GM12878 (cell line): ENCODE results near the gene CD99.

ENCODE experiments used
- CHD2 ChIP-seq: IDR thresholded peaks from 2 replicates; pipeline ENCODE4 v1.6.1; 2011; ENCODE audit warnings: low read depth, low read length, improper control_type of control experiment, borderline replicate concordance
- EZH2 ChIP-seq: IDR thresholded peaks from 2 replicates; pipeline ENCODE4 v1.6.1; 2012; ENCODE audit warnings: low read depth, mild to moderate bottlenecking, control low read depth, inconsistent platforms, low read length, borderline replicate concordance; ENCODE audit not compliant: control insufficient read depth
- NFYA ChIP-seq: IDR thresholded peaks from 2 replicates; pipeline ENCODE4 v1.6.1; 2011; ENCODE audit warnings: low read depth, mild to moderate bottlenecking, low read length, improper control_type of control experiment, borderline replicate concordance
- NR2C2 ChIP-seq: IDR thresholded peaks from 2 replicates; pipeline ENCODE4 v1.6.1; 2011; ENCODE audit warnings: borderline replicate concordance, low read depth; ENCODE audit not compliant: control insufficient read depth, insufficient read length
- POLR2AphosphoS5 ChIP-seq: IDR thresholded peaks from 2 replicates; pipeline ENCODE4 v1.6.1; 2011; ENCODE audit warnings: mild to moderate bottlenecking, low read length, inconsistent platforms
- SIN3A ChIP-seq: IDR thresholded peaks from 2 replicates; pipeline ENCODE4 v1.6.1; 2012; ENCODE audit warnings: low read depth, low read length, improper control_type of control experiment
- TF ChIP-seq, protein P1 (sequence below): fragments of 450-650 bp; formaldehyde crosslinking; IDR thresholded peaks from 2 replicates; pipeline ENCODE4 v1.4.0; 2020; ENCODE audit warnings: mild to moderate bottlenecking, moderate library complexity
- TF ChIP-seq, protein P2 (sequence below): fragments of 450-650 bp; IDR thresholded peaks from 2 replicates; pipeline ENCODE4 v1.6.1; 2016; ENCODE audit warnings: mild to moderate bottlenecking

DNA sequence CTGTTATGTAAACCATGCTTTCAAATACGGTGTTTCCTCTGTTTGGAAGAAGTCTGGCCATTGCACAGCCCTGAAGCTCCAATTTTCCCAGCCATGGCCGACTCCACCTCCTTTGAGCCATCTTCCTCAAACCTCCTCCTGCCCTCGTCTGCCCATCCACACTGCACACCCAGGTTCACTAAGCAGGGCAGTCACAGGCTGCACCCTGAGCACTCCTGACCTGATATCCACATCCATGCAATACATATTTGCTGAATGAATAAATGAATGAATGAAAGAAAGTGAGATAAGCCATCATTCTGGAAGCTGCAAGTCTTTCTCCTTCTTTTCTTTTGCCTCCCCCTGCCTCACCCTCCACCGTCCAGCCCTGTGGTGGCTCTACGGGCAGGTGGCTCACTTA, 83.0 kb downstream of the CD99 start:
- TF ChIP-seq POLR2AphosphoS5 (no peak), CHD2 (no peak), NR2C2 (no peak), SIN3A (no peak), EZH2 (no peak), NFYA (no peak)
- TF ChIP-seq, protein P1, sequence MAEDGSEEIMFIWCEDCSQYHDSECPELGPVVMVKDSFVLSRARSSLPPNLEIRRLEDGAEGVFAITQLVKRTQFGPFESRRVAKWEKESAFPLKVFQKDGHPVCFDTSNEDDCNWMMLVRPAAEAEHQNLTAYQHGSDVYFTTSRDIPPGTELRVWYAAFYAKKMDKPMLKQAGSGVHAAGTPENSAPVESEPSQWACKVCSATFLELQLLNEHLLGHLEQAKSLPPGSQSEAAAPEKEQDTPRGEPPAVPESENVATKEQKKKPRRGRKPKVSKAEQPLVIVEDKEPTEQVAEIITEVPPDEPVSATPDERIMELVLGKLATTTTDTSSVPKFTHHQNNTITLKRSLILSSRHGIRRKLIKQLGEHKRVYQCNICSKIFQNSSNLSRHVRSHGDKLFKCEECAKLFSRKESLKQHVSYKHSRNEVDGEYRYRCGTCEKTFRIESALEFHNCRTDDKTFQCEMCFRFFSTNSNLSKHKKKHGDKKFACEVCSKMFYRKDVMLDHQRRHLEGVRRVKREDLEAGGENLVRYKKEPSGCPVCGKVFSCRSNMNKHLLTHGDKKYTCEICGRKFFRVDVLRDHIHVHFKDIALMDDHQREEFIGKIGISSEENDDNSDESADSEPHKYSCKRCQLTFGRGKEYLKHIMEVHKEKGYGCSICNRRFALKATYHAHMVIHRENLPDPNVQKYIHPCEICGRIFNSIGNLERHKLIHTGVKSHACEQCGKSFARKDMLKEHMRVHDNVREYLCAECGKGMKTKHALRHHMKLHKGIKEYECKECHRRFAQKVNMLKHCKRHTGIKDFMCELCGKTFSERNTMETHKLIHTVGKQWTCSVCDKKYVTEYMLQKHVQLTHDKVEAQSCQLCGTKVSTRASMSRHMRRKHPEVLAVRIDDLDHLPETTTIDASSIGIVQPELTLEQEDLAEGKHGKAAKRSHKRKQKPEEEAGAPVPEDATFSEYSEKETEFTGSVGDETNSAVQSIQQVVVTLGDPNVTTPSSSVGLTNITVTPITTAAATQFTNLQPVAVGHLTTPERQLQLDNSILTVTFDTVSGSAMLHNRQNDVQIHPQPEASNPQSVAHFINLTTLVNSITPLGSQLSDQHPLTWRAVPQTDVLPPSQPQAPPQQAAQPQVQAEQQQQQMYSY (CRISPR knock-in tag), result no peak
- TF ChIP-seq, protein P2, sequence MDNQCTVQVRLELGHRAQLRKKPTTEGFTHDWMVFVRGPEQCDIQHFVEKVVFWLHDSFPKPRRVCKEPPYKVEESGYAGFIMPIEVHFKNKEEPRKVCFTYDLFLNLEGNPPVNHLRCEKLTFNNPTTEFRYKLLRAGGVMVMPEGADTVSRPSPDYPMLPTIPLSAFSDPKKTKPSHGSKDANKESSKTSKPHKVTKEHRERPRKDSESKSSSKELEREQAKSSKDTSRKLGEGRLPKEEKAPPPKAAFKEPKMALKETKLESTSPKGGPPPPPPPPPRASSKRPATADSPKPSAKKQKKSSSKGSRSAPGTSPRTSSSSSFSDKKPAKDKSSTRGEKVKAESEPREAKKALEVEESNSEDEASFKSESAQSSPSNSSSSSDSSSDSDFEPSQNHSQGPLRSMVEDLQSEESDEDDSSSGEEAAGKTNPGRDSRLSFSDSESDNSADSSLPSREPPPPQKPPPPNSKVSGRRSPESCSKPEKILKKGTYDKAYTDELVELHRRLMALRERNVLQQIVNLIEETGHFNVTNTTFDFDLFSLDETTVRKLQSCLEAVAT, result no peak
